H1 (cell line): ENCODE results near the gene SMARCB1. TPM values are rescaled to one million over a fixed set of nuclear protein-coding genes. Genes with fewer than 3 reads are reported as not detected.

Source experiments
- CTCF ChIA-PET: fragments of 300-600 bp; sonication (Branson Sonifier 250); formaldehyde crosslinking; loops from one replicate; lab custom pipeline; 2021; ENCODE audit not compliant: partially characterized antibody; lab: Charles Lee
- POLR2A ChIA-PET: fragments of 300-600 bp; sonication (Branson Sonifier 250); formaldehyde crosslinking; loops from one replicate; lab custom pipeline; 2021; ENCODE audit warnings: inconsistent platforms; ENCODE audit not compliant: partially characterized antibody; lab: Charles Lee
- DNase-seq, 2 experiments: peaks; one replicate each; pipeline versions ENCODE4 v3.0.0 to v3.0.0-alpha.2; 2010 to 2022; ENCODE audit warnings: low spot score in 2 of 2, low read depth in 1 of 2, mixed read lengths in 1 of 2
- FAIRE-seq: peaks from 2 replicates; lab custom pipeline; 2011; peaks lifted over from hg19 to GRCh38; lab: Jason Lieb, UNC
- H2AFZ ChIP-seq: 2 replicates; pipeline ENCODE4 v1.8.1; 2012; ENCODE audit warnings: low read length, inconsistent platforms
- H2AK5ac ChIP-seq: 2 replicates; pipeline ENCODE4 v1.6.1; 2013; ENCODE audit warnings: low read depth, low read length
- H2BK120ac ChIP-seq: replicated peaks from 2 replicates; pipeline ENCODE3; 2013; ENCODE audit warnings: low read depth, low read length, inconsistent platforms
- H2BK12ac ChIP-seq: 2 replicates; pipeline ENCODE4 v1.6.1; 2013; ENCODE audit warnings: low read depth, low read length
- H2BK15ac ChIP-seq: 2 replicates; pipeline ENCODE4 v1.6.1; 2013; ENCODE audit warnings: low read length
- H2BK20ac ChIP-seq: 2 replicates; pipeline ENCODE4 v1.6.1; 2013; ENCODE audit warnings: low read length
- H2BK5ac ChIP-seq: 2 replicates; pipeline ENCODE4 v1.6.1; 2013; ENCODE audit warnings: low read depth, low read length
- H3K14ac ChIP-seq: 2 replicates; pipeline ENCODE4 v1.6.1; 2013; ENCODE audit warnings: inconsistent platforms; ENCODE audit not compliant: insufficient read length
- H3K18ac ChIP-seq: 2 replicates; pipeline ENCODE4 v1.6.1; 2013; ENCODE audit warnings: low read length; ENCODE audit errors: extremely low read depth
- H3K23ac ChIP-seq: 2 replicates; pipeline ENCODE4 v1.6.1; 2013; ENCODE audit warnings: inconsistent platforms; ENCODE audit not compliant: insufficient read length
- H3K23me2 ChIP-seq: 2 replicates; pipeline ENCODE4 v1.6.1; 2013; ENCODE audit warnings: low read depth, low read length
- H3K27ac ChIP-seq: 2 replicates; pipeline ENCODE4 v1.6.1; 2011; ENCODE audit warnings: low read depth, low read length, inconsistent platforms
- H3K27me3 ChIP-seq, 4 experiments: replicated peaks in 1 of 4; 1 replicate in 1 of 4; 2 replicates in 3 of 4; pipeline versions ENCODE4 v1.6.1 to v1.8.1; 2011 to 2013; ENCODE audit warnings: low read length in 3 of 4, mild to moderate bottlenecking in 3 of 4, inconsistent platforms in 2 of 4, mixed read lengths in 2 of 4, moderate library complexity in 1 of 4; ENCODE audit not compliant: control insufficient read depth in 3 of 4, insufficient read depth in 3 of 4; ENCODE audit errors: extremely low read depth in 1 of 4
- H3K36me3 ChIP-seq, 4 experiments: 2 replicates each; pipeline versions ENCODE4 v1.6.1 to v1.8.1; 2011 to 2013; ENCODE audit warnings: mild to moderate bottlenecking in 4 of 4, low read length in 3 of 4, moderate library complexity in 2 of 4, control low read depth in 1 of 4, inconsistent platforms in 1 of 4; ENCODE audit not compliant: insufficient read depth in 4 of 4, control insufficient read depth in 2 of 4
- H3K4ac ChIP-seq: replicated peaks from 2 replicates; pipeline ENCODE3; 2013; ENCODE audit warnings: low read length, low read depth, mixed read lengths, inconsistent platforms; ENCODE audit not compliant: insufficient read length
- H3K4me1 ChIP-seq, 4 experiments: replicated peaks in 1 of 4; 1 replicate in 1 of 4; 2 replicates in 3 of 4; pipeline versions ENCODE4 v1.6.1 to v1.8.1; 2011 to 2013; ENCODE audit warnings: low read length in 3 of 4, inconsistent platforms in 2 of 4, mixed read lengths in 1 of 4; ENCODE audit not compliant: insufficient read depth in 4 of 4, control insufficient read depth in 3 of 4
- H3K4me2 ChIP-seq, 2 experiments: 2 replicates each; pipeline versions ENCODE4 v1.6.1 to v1.8.1; 2011 to 2013; ENCODE audit warnings: low read depth in 2 of 2, low read length in 2 of 2, control low read depth in 1 of 2, inconsistent platforms in 1 of 2, mild to moderate bottlenecking in 1 of 2; ENCODE audit not compliant: insufficient read depth in 1 of 2
- H3K4me3 ChIP-seq, 4 experiments: fragments of 200-600, 300-600 bp in 1 of 4; sonication (generic), shearing (Covaris generic), sonication (Bioruptor Twin) in 1 of 4; 2 replicates each; pipeline versions ENCODE4 v1.5.1 to v1.8.1; 2011 to 2016; ENCODE audit warnings: low read length in 4 of 4, low read depth in 3 of 4, control low read depth in 2 of 4, inconsistent platforms in 2 of 4, mild to moderate bottlenecking in 2 of 4, mixed read lengths in 1 of 4, moderate library complexity in 1 of 4; ENCODE audit not compliant: insufficient read depth in 2 of 4; ENCODE audit errors: extremely low read depth in 1 of 4
- H3K56ac ChIP-seq: replicated peaks from 2 replicates; pipeline ENCODE3; 2013; ENCODE audit warnings: low read depth, mild to moderate bottlenecking, mixed read lengths, low read length, inconsistent platforms; ENCODE audit not compliant: insufficient read length
- H3K79me1 ChIP-seq: 2 replicates; pipeline ENCODE4 v1.6.1; 2013; ENCODE audit warnings: low read depth, low read length, control low read depth
- H3K79me2 ChIP-seq, 2 experiments: 2 replicates each; pipeline versions ENCODE4 v1.6.1 to v1.8.1; 2012 to 2013; ENCODE audit warnings: low read length in 2 of 2, mild to moderate bottlenecking in 2 of 2, inconsistent platforms in 1 of 2; ENCODE audit not compliant: insufficient read depth in 2 of 2, control insufficient read depth in 1 of 2
- H3K9ac ChIP-seq, 4 experiments: replicated peaks in 1 of 4; 1 replicate in 1 of 4; 2 replicates in 3 of 4; pipeline versions ENCODE4 v1.6.1 to v1.8.1; 2011 to 2013; ENCODE audit warnings: low read depth in 3 of 4, low read length in 3 of 4, control low read depth in 2 of 4, mild to moderate bottlenecking in 2 of 4, moderate library complexity in 2 of 4, inconsistent platforms in 1 of 4; ENCODE audit errors: extremely low read depth in 1 of 4
- H3K9me3 ChIP-seq, 2 experiments: 2 replicates each; pipeline versions ENCODE4 v1.6.1 to v1.8.1; 2012 to 2013; ENCODE audit warnings: mild to moderate bottlenecking in 2 of 2, moderate library complexity in 2 of 2, control low read depth in 1 of 2, inconsistent platforms in 1 of 2, low read depth in 1 of 2, low read length in 1 of 2, mixed read lengths in 1 of 2; ENCODE audit not compliant: insufficient read depth in 2 of 2
- H4K20me1 ChIP-seq, 2 experiments: replicated peaks in 1 of 2; 2 replicates each; pipeline versions ENCODE3 to v1.8.1; 2011 to 2013; ENCODE audit warnings: inconsistent platforms in 2 of 2, low read length in 2 of 2, mild to moderate bottlenecking in 1 of 2; ENCODE audit not compliant: insufficient read depth in 2 of 2, control insufficient read depth in 1 of 2
- H4K5ac ChIP-seq: 2 replicates; pipeline ENCODE4 v1.6.1; 2013; ENCODE audit warnings: low read length, low read depth, mixed read lengths, inconsistent platforms; ENCODE audit not compliant: insufficient read length
- H4K8ac ChIP-seq: 2 replicates; pipeline ENCODE4 v1.8.0; 2013; ENCODE audit warnings: mild to moderate bottlenecking, moderate library complexity, low read length, inconsistent platforms; ENCODE audit not compliant: insufficient read depth; ENCODE audit errors: extremely low read depth
- H4K91ac ChIP-seq: replicated peaks from 2 replicates; pipeline ENCODE3; 2013; ENCODE audit warnings: low read length, mixed read lengths, inconsistent platforms; ENCODE audit not compliant: insufficient read length
- ATF3 ChIP-seq: IDR thresholded peaks from 2 replicates; pipeline ENCODE4 v1.6.1; 2011; ENCODE audit warnings: low read depth, mild to moderate bottlenecking, low read length; ENCODE audit not compliant: insufficient read depth
- BCL11A ChIP-seq, 2 experiments: IDR thresholded peaks; one replicate each; pipeline ENCODE4 v1.6.1; 2011; ENCODE audit warnings: low read depth in 2 of 2, low read length in 2 of 2, mild to moderate bottlenecking in 2 of 2
- CHD2 ChIP-seq: IDR thresholded peaks from 2 replicates; pipeline ENCODE4 v1.6.1; 2012; ENCODE audit warnings: low read length, improper control_type of control experiment
- E2F6 ChIP-seq: IDR thresholded peaks from 2 replicates; pipeline ENCODE4 v1.6.1; 2012; ENCODE audit warnings: inconsistent platforms
- KDM1A ChIP-seq: fragments of 200-600, 300-600 bp; sonication (generic); IDR thresholded peaks from 2 replicates; pipeline ENCODE4 v1.7.1; 2016; ENCODE audit warnings: mild to moderate bottlenecking, low read length, borderline replicate concordance
- KDM5A ChIP-seq: fragments of 200-600 bp; IDR thresholded peaks from 2 replicates; pipeline ENCODE4 v1.7.1; 2012; ENCODE audit warnings: mild to moderate bottlenecking, low read length, inconsistent platforms, mixed read lengths
- RFX5 ChIP-seq: IDR thresholded peaks from 2 replicates; pipeline ENCODE4 v1.6.1; 2011; ENCODE audit warnings: low read depth, low read length, improper control_type of control experiment, borderline replicate concordance
- SIRT6 ChIP-seq: IDR thresholded peaks from one replicate; pipeline ENCODE4 v1.7.1; 2012; ENCODE audit warnings: low read length, inconsistent platforms
- TCF12 ChIP-seq: IDR thresholded peaks from 2 replicates; pipeline ENCODE4 v1.6.1; 2011; ENCODE audit warnings: low read depth, mild to moderate bottlenecking, low read length
- WGBS, 2 experiments: shearing (Covaris generic) in 1 of 2; methylation state at CpG; one replicate each; pipeline versions ENCODE4 v1.1.6 to v1.1.7; 2013 to 2015; ENCODE audit warnings: low lambda C conversion rate in 2 of 2, mixed read lengths in 2 of 2, inconsistent platforms in 1 of 2, low coverage in 1 of 2, missing lambda C conversion rate in 1 of 2; ENCODE audit not compliant: insufficient replicate concordance in 2 of 2, insufficient coverage in 1 of 2, insufficient read length in 1 of 2; ENCODE audit errors: extremely low coverage in 1 of 2, missing lambda C conversion rate in 1 of 2; 5-methylcytosine and 5-hydroxymethylcytosine counted together
- polyA plus RNA-seq, 7 experiments: library from polyadenylated mRNA; depleted of rRNA in 3 of 7; stranded (reverse) in 5 of 7; unstranded in 2 of 7; fragments of >200 nt in 5 of 7; fragments of 200-250 nt in 2 of 7; gene quantifications; 1 replicate in 5 of 7; 2 replicates in 1 of 7; 4 replicates in 1 of 7; pipeline versions ENCODE4 v1.2.1 to v1.2.3, GENCODE V29; 2011 to 2013; ENCODE audit warnings: missing spikeins in 2 of 7, mixed read lengths in 2 of 7
- total RNA-seq: library from RNA; stranded (reverse); fragmentation: NEBNext Ultra II Directional; extraction: Animal tissue kit (Norgen Biotek cat#: 25700); gene quantifications from 2 replicates; pipeline ENCODE4 v1.2.1, GENCODE V29; 2021

The SMARCB1 gene
- total and polyA plus RNA-seq, 2 of the 8 experiments (the other 6 are each of a cell fraction or from before 2014, with no cell fraction given), result 116 to 145 TPM

DNA sequence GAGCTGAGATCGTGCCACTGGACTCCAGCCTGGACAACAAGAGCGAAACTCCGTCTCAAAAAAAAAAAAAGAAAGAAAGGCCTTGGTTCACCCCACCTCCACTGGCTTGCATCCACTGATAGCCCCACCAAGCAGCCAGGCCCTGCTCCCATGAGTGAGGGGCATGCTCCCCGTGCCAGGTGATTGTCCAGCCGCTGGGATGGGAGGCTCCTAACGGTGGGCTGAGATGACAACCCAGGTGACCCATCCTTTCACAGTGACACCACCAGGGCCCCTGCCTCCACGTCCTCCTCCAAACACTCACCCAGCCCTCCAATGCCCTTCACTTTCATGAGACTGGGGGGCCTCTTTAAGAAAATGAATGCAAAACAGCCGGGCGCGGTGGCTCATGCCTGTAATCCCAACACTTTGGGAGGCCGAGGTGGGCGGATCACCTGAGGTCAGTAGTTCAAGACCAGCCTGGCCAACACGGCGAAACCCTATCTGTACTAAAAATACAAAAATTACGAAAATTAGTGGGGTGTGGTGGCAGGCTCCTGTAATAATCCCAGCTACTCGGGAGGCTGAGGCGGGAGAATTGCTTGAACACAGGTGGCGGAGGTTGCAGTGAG is 60.6 kb downstream of the SMARCB1 start:
- POLR2A ChIA-PET, result interaction anchor here (1.1 to 5.6 kb wide), 3 partner anchors 9 to 47 kb away, joined by 3 to 37 read pairs (median 5); partner anchors contain the start of genes MIF and SLC2A11
- H3K18ac ChIP-seq, result no peak overlapping the region; the same call in 1 of the 2 replicates
- H3K79me1 ChIP-seq, result no peaks in the 10 kb centered on the region
- H3K56ac ChIP-seq, result no peak overlapping the region
- no peak overlapping the region for H3K14ac ChIP-seq
- no peak for DNase-seq
- no peaks in the 10 kb centered on the region for H3K79me2 ChIP-seq
- H3K27me3 ChIP-seq, result peaks cover 0 to 5% (median 1%) of the 10 kb centered on the region in 4 experiments; a peak in 3 of 7 replicates
- no peak for FAIRE-seq
- no peak overlapping the region for H2BK12ac ChIP-seq
- H3K4me3 ChIP-seq, result no peak overlapping the region
- H3K9ac ChIP-seq, result no peak overlapping the region
- H4K8ac ChIP-seq, result no peak overlapping the region; the same call in 1 of the 2 replicates
- H4K91ac ChIP-seq, result peak overlapping the region; percentile 5
- H3K27ac ChIP-seq, result no peak overlapping the region
- H4K20me1 ChIP-seq, result no peaks in the 10 kb centered on the region
- TF ChIP-seq TCF12 (no peak), CHD2 (no peak), KDM1A (no peak), KDM5A (no peak), RFX5 (no peak), SIRT6 (no peak), BCL11A (IDR thresholded peaks at IDR 0.05; ENCODE audit: low read depth in 2 of 2, low read length in 2 of 2) (no peak), E2F6 (no peak), ATF3 (no peak)
- H2AFZ ChIP-seq, result no peak overlapping the region
- no peak overlapping the region for H3K23ac ChIP-seq
- no peak overlapping the region for H4K5ac ChIP-seq
- H2BK20ac ChIP-seq, result no peak overlapping the region
- H2BK120ac ChIP-seq, result no peak overlapping the region
- no peak overlapping the region for H2AK5ac ChIP-seq
- CTCF ChIA-PET, result interaction anchor here (0.9 to 4.3 kb wide), 8 partner anchors 10 to 78 kb away, joined by 3 to 73 read pairs (median 6); partner anchors contain the start of genes CHCHD10, MMP11 and SLC2A11
- 87% methylated on average over 13 of the region's 18 CpGs; no CpG with 5 or more reads in 1 of the 2 experiments for WGBS, 2 experiments
- H3K23me2 ChIP-seq, result no peaks in the 10 kb centered on the region
- no peaks in the 10 kb centered on the region for H3K36me3 ChIP-seq
- H2BK5ac ChIP-seq, result no peak overlapping the region
- H3K4me1 ChIP-seq, result peaks cover 0 to 28% (median 20%) of the 10 kb centered on the region in 4 experiments; a peak in 6 of 7 replicates
- H3K4me2 ChIP-seq, result peak overlapping the region in 1 of 2 experiments; percentile 27; a peak in 1 of 4 replicates
- H3K9me3 ChIP-seq, result no peaks in the 10 kb centered on the region
- H3K4ac ChIP-seq, result no peak overlapping the region
- no peak overlapping the region; the same call in 1 of the 2 replicates for H2BK15ac ChIP-seq
